GM10266 (cell line): ENCODE results near the gene WWTR1.

Experiments used
- DNase-seq: peaks from one replicate; pipeline ENCODE4 v3.0.0; 2012; ENCODE audit errors: extremely low spot score
- TF ChIP-seq, protein P1 (sequence below): IDR thresholded peaks from 2 replicates; pipeline ENCODE4 v1.5.1; 2012; ENCODE audit warnings: mild to moderate bottlenecking, low read depth; ENCODE audit not compliant: control insufficient read depth, insufficient read depth; ENCODE audit errors: missing control alignments

Gene WWTR1

DNA sequence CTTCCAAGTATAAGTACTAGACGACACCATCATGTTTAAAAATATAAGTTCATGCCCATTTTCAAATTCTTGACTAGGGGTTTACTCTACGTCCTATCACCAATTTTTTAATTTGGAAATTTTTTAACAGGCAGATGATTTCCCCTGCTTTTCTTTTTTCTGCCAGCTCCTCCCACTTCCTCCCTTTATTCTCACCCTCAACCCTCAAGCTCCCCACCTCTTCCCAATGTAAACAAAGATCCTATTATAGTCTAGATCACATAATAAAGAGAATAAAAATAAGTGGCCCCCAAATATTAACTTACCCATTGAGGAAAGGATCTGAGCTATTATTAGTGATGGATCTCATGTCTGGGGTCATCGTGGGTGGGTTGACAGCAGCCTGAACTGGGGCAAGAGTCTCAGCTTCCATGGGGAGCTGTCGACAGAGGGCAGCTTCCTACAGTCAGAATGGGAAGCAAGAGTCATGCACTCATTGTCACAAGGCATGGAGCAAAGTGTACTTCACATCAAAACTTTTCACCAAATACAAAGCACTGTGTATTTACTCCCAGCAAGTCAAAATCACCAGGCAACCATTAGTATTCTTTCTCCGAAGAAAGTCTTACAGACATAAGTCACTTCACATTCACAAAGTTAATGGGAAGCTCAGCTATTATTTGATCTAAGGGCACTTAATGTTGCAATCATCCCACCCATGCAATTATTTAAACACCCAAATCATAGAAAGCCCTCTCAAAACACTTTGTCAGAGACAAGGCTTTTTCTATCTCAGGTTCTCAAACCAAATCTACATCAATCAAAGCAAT, 130.1 kb downstream of the WWTR1 start:
- no peak for DNase-seq
- TF ChIP-seq, protein P1, sequence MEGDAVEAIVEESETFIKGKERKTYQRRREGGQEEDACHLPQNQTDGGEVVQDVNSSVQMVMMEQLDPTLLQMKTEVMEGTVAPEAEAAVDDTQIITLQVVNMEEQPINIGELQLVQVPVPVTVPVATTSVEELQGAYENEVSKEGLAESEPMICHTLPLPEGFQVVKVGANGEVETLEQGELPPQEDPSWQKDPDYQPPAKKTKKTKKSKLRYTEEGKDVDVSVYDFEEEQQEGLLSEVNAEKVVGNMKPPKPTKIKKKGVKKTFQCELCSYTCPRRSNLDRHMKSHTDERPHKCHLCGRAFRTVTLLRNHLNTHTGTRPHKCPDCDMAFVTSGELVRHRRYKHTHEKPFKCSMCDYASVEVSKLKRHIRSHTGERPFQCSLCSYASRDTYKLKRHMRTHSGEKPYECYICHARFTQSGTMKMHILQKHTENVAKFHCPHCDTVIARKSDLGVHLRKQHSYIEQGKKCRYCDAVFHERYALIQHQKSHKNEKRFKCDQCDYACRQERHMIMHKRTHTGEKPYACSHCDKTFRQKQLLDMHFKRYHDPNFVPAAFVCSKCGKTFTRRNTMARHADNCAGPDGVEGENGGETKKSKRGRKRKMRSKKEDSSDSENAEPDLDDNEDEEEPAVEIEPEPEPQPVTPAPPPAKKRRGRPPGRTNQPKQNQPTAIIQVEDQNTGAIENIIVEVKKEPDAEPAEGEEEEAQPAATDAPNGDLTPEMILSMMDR, result no peak

DNA sequence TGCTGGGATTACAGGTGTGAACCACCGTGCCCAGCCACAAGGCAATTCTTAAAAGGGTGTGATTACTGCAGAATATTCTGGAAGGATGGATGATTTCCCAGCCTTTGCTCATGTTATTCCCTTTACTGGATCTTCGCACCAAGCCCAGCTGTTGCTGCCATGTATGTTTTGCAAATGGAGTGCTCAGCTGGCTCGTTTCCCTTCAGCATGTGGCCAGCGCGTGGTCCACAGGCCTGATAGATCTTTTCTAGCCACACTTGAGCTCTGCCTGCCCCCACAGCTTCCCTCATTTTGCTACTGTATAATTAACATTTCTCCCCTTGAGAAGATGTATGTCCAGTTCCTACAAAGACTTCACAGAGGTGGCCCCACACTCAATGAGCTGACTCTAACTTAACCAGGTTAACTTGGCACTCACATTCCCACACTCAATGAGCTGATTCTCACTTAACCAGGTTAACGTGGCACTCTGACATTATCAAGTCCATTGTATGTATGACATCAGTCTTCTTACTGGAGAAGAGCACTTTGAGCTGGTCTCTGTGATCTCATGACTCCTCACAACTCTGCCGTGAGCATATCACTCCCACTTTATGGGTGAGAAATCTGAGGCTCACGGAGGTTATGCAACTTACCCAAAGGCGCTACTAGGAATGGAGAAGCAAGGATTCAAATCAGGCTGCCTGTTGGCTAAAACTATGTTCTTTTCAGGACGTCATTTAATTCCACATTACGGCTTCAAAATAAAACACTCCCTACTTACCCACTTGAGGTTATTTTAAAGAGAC, 134.1 kb downstream of the WWTR1 start:
- no peak for DNase-seq
- TF ChIP-seq, protein P1, result no peak

DNA sequence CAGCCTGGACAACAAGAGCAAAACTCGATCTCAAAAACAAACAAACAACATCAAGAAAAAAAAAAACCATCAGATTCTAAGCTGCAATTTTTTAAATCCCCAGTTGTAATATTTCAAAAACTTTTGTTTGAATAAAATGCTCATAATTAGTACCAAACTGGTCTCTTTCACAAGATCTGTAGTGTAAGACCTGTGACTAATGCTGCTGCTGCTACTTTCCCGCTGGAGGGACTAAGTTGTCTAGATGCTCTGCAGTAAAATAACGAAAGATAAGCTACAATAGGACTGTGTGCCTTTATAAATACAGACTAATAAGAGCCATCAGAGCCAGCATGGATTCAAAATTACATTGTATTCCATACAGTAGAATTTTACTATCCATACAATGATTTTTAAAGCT, 137.9 kb downstream of the WWTR1 start:
- TF ChIP-seq, protein P1, result no peak
- DNase-seq, result no peak

DNA sequence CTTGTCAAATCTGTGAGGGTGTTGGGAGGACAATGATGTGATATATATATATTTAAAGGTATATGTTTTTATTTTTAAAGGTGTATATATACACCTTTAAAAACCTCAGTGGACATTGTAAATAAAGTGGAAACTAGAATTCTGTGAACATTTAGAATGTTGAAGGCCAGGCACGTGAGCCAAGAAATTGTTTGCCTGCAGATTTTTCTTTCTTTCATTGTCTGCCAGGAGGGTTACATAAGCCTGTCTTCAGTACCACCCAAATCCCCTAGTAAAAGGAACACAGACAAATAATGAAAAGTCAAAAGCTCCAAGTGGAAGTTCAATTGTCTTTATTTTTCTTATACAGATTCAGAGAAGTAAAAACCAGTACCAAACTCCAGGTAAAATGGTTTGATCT, 140.9 kb downstream of the WWTR1 start:
- TF ChIP-seq, protein P1, result no peak

DNA sequence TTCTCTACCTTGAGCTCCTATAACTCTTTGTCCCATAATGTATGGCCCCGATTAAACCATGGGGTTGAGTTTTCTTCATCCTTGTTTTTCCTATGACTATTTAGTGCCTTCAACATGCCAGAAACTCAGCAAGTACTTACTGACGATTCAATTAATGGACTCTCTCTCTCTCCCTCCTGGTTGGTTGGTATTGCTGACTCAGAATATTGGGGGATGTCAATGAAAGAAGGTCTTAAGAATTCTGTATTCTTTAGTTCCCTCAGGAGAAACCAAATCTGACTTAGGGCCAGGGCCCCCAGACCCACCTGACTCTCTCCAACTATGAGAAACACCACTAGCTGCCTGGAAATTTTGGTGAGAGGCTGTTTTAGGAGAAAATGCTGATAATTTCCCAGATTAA, 142.6 kb downstream of the WWTR1 start:
- no peak for DNase-seq
- TF ChIP-seq, protein P1, result no peak

More for the DNA sequence above, 140.9 kb downstream of the WWTR1 start:
- no peak for DNase-seq

DNA sequence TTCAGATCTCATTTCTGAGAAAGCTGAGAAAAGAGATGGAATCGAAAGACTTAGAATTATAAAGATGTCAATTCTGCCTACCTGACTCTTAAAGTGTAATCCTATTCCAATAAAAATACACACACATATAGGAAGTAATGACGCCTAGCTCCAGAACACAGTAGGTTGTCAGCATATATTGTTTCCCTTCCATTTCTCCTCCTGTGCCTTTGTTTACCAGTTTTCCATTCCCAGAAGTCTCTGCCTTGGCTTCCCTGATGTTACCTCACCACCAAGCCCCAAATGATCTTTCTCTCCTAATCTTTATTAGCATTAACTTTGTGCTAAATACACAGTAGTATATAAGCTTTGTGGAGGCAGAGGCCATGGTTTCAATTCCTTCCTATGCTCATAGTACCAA, 143.4 kb downstream of the WWTR1 start:
- TF ChIP-seq, protein P1, result no peak
- DNase-seq, result no peak

DNA sequence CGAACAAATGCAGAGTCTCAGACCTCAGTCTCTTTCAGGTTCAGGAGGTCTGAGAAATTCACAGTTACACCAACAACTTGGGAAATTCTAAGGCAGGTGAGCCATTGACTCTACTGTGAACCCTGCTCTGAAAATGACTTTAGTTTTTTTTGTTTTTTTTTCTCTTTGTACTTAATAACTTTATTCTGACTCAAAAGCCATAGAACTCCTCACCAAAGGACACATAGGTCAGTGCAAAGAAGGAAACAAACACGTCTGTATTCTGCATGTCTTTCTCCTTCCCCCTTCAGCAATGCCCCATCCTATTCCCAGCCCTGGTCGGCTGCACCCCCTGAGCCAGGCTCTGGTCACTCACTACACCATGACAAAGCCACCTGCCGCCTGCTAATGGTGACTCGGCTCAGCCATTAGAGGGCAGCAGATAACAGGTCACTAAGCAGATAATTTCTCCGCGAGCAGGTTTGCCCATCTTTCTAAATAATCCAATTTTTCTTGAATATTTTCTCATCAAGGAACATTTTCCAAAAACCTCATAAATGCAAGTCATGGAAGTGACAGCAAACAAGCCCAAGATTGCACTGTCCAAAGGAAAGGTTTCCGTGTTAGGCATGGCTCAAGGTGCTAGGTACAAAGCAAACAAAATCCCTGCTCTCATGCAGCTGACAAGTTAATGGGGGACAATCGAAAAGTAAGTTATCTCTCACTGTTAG, 145.6 kb downstream of the WWTR1 start:
- TF ChIP-seq, protein P1, result peak; percentile 93
- DNase-seq, result peak; percentile 57
